Measurements from ENCODE around the gene SH2D1A. TPM values are rescaled to one million over a fixed set of nuclear protein-coding genes. Genes with fewer than 3 reads are reported as not detected.

SH2D1A gene
- total RNA-seq, 1 experiment from 2014 or later, result not detected

DNA sequence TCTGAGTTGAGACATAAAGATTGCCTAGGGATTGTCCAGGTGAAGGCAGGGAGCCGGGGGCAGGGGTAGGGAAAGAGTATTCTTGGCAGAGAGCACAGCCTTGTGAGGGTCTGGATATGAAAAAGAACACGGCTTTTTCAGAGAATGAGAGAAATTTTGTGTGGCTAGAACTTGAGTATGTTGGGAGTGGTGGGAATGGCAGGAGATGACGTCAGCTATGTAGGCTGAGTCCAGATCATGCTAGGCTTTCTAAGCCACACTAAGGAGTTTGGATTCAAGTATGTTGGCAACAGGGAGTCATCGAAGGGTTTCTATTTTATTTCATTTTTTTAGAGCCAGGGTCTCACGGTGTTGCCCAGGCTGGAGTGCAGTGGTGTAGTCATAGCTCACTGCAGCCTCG, 40.0 kb downstream of the SH2D1A start:
- no peak overlapping the region for H4K91ac ChIP-seq (ENCODE audit: insufficient read length, low read depth, low read length)
- no peaks in the 10 kb centered on the region for H4K20me1 ChIP-seq (ENCODE audit: control insufficient read depth, insufficient read depth, insufficient read length)
- H3K18ac ChIP-seq (ENCODE audit: insufficient read length, low read depth, low read length), result no peak overlapping the region
- H3K79me1 ChIP-seq (ENCODE audit: insufficient read depth, low read depth, low read length, poor library complexity, severe bottlenecking), result no peaks in the 10 kb centered on the region
- no peak overlapping the region for H3K27ac Mint-ChIP-seq
- H3T11ph ChIP-seq (ENCODE audit: low read length), result no peak overlapping the region
- H3K4me1 ChIP-seq (ENCODE audit: insufficient read depth, low read length), result no peaks in the 10 kb centered on the region
- H3K14ac ChIP-seq (ENCODE audit: insufficient read depth, low read length), result no peak overlapping the region
- H3K27me3 ChIP-seq (ENCODE audit: insufficient read depth, low read length), result no peaks in the 10 kb centered on the region
- H2BK12ac ChIP-seq (ENCODE audit: insufficient read length, low read depth, low read length), result no peak overlapping the region
- H3K4ac ChIP-seq (ENCODE audit: low read depth, low read length), result no peak overlapping the region
- no peak overlapping the region for H3K9ac ChIP-seq (ENCODE audit: extremely low read depth, insufficient read length, low read length)
- no peak overlapping the region for H3K4me3 Mint-ChIP-seq
- H3K36me3 Mint-ChIP-seq (ENCODE audit: insufficient read depth in 1 of 3, low read depth in 3 of 3), result no peaks in the 10 kb centered on the region
- no peak overlapping the region for H2BK20ac ChIP-seq (ENCODE audit: low read depth, low read length, poor library complexity, severe bottlenecking)
- H2AFZ ChIP-seq (ENCODE audit: low read length), result no peak overlapping the region
- no peak overlapping the region for H3K27ac ChIP-seq (ENCODE audit: insufficient read length, low read depth, low read length)
- no peaks in the 10 kb centered on the region for H3K23me2 ChIP-seq (ENCODE audit: insufficient read length, low read depth, low read length, poor library complexity, severe bottlenecking)
- no CpG with 5 or more reads among the region's 6 CpGs for WGBS (ENCODE audit: extremely low coverage, insufficient read length, low lambda C conversion rate)
- H3K79me2 ChIP-seq (ENCODE audit: insufficient read depth, low read length), result no peaks in the 10 kb centered on the region
- H3K9me3 ChIP-seq (ENCODE audit: control insufficient read depth, low read depth, low read length), result no peaks in the 10 kb centered on the region
- H2BK5ac ChIP-seq (ENCODE audit: insufficient read length, low read length), result no peak overlapping the region
- H2BK15ac ChIP-seq (ENCODE audit: low read depth, low read length), result no peak overlapping the region
- no peak overlapping the region for H2BK120ac ChIP-seq (ENCODE audit: low read depth, low read length, poor library complexity, severe bottlenecking)
- H3K23ac ChIP-seq (ENCODE audit: insufficient read length, low read depth, low read length), result no peak overlapping the region
- H3K4me2 ChIP-seq (ENCODE audit: insufficient read depth, insufficient read length, low read length), result no peak overlapping the region
- H2AK5ac ChIP-seq (ENCODE audit: insufficient read length, low read length), result no peak overlapping the region
- H4K8ac ChIP-seq (replicated peaks; ENCODE audit: insufficient read length, low read depth, low read length), result no peak overlapping the region
- no peaks in the 10 kb centered on the region for H3K27me3 Mint-ChIP-seq (ENCODE audit: low read depth)
- H3K4me1 Mint-ChIP-seq, result peaks cover 7 to 9% of the 10 kb centered on the region in 2 experiments
- H3K56ac ChIP-seq (ENCODE audit: insufficient read length, low read depth, low read length), result no peak overlapping the region
- TF ChIP-seq, protein P1, sequence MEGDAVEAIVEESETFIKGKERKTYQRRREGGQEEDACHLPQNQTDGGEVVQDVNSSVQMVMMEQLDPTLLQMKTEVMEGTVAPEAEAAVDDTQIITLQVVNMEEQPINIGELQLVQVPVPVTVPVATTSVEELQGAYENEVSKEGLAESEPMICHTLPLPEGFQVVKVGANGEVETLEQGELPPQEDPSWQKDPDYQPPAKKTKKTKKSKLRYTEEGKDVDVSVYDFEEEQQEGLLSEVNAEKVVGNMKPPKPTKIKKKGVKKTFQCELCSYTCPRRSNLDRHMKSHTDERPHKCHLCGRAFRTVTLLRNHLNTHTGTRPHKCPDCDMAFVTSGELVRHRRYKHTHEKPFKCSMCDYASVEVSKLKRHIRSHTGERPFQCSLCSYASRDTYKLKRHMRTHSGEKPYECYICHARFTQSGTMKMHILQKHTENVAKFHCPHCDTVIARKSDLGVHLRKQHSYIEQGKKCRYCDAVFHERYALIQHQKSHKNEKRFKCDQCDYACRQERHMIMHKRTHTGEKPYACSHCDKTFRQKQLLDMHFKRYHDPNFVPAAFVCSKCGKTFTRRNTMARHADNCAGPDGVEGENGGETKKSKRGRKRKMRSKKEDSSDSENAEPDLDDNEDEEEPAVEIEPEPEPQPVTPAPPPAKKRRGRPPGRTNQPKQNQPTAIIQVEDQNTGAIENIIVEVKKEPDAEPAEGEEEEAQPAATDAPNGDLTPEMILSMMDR (conservative IDR thresholded peaks at IDR 0.05), result no peak
- DNase-seq, result no peak
- H3K9me3 Mint-ChIP-seq, result no peaks in the 10 kb centered on the region
- no peak overlapping the region for H4K5ac ChIP-seq (ENCODE audit: insufficient read length, low read depth, low read length)

Data from H9 (cell line).